ENCODE results near the gene ADGRF4.

GRCh38 chr6:47718571-47718970 is 20.2 kb downstream of the ADGRF4 start:
- TF ChIP-seq POLR2A (IDR thresholded peaks at IDR 0.05; ENCODE audit: low read depth, low read length) (no peak), POLR2AphosphoS5 (IDR thresholded peaks at IDR 0.05; ENCODE audit: low read depth, low read length) (no peak)

Measured in GM12892 (cell line).